Fibroblast of villous mesenchyme (primary cell): Measurements from ENCODE around the gene ARID1B. TPM values are rescaled to one million over a fixed set of nuclear protein-coding genes. Genes with fewer than 3 reads are reported as not detected.

Experiments used
- DNase-seq: peaks from one replicate; pipeline ENCODE4 v3.0.0-alpha.2; 2010; ENCODE audit warnings: low read depth
- H3K4me3 ChIP-seq: 2 replicates; pipeline ENCODE4 v1.5.1; 2011; ENCODE audit warnings: low read depth, mild to moderate bottlenecking, low read length
- total RNA-seq: library from RNA; depleted of rRNA; stranded (reverse); fragments of >200 nt; gene quantifications from 2 replicates; pipeline ENCODE4 v1.2.3, GENCODE V29; 2012
- TF ChIP-seq, protein P1 (sequence below): IDR thresholded peaks from 2 replicates; pipeline ENCODE4 v1.5.1; 2012; ENCODE audit warnings: low read depth, mild to moderate bottlenecking, low read length; ENCODE audit not compliant: insufficient read depth

The ARID1B gene
- total RNA-seq, 1 donor, result 41.0 TPM

DNA sequence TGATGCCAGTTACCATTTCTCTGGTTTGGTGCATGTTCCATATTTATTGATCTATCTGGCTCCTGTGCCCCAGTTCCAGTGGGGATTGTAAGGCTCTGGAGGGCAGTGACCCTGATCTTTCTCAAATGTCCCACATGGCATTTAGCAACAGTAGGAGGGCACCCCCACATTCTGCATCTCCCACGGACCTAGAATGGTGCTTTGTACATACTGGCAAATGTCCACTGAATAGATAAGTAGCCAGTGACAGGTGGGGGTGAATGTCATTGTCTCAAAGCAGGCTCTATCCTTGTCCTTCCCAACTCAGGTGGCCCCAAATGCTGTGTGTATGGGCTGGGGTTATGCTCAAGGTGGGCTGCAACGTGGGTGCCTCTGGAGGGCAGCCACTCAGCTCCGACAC lies 462.0 kb downstream of the ARID1B start:
- TF ChIP-seq, protein P1, sequence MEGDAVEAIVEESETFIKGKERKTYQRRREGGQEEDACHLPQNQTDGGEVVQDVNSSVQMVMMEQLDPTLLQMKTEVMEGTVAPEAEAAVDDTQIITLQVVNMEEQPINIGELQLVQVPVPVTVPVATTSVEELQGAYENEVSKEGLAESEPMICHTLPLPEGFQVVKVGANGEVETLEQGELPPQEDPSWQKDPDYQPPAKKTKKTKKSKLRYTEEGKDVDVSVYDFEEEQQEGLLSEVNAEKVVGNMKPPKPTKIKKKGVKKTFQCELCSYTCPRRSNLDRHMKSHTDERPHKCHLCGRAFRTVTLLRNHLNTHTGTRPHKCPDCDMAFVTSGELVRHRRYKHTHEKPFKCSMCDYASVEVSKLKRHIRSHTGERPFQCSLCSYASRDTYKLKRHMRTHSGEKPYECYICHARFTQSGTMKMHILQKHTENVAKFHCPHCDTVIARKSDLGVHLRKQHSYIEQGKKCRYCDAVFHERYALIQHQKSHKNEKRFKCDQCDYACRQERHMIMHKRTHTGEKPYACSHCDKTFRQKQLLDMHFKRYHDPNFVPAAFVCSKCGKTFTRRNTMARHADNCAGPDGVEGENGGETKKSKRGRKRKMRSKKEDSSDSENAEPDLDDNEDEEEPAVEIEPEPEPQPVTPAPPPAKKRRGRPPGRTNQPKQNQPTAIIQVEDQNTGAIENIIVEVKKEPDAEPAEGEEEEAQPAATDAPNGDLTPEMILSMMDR, result no peak
- DNase-seq, result no peak
- no peak overlapping the region for H3K4me3 ChIP-seq

DNA sequence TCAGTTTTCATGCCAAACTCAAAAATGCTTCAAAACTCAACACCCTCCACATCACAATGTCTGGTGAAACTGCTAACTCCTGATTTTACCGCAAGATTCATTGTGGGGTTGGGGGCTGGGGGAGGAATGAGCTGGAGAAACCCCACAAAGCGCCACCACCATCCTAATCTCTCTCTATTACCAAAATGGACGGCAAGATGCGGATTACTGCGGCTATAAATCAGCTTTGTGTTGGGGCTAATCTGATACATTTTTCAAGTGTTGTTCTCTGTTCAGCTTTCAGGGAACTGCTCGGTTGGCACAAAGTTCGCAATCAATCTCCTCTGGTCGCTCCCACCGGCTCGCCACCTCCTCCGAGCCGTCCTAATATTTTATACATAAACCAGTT lies 462.5 kb downstream of the ARID1B start:
- TF ChIP-seq, protein P1, result no peak
- DNase-seq, result no peak
- H3K4me3 ChIP-seq, result peak overlapping the region; percentile 40

DNA sequence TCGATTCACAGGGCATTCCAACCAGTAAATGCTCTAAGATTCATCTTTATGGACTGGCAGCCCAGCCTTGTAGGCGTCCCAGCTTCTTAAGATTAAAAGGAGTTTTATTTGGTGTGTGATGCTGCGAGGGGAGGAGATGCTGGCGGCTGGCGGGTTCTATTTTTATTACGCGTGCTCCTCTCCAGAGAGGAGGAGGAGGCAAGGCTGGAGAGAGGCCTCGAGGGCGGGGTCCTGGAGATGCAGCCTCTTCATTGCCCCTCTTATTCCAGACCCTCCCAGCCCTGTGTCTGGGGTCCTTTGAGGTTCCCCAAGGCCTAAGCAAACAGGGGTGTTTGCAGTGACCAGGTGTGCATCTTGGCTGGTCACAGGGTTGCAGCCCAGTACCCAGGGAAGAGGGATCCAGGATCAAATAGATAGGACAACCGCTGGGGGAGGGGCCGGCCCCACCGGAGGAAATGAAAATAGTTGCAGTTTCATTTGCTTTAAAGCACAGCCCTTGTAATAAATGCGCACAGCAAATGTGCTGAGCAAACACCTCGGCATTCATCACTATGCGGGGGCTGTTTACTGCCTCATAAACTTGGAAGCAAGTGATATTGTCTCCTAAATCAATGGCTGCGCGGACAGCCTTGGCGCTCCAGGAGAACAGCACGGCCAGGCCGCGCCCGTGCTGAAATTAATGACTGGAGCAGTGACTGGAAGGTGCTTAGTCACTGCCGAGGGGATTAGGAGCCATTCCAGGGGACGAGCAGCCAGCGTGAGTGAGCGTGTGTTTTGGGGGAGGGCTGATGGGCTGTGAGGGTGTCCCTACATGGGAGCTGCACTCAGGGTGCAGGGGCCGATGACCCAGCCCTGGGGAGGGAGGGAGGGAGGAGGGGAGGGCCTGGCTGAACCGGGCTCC lies 463.1 kb downstream of the ARID1B start:
- peak; percentile 58 for DNase-seq
- peak overlapping the region; percentile 40 for H3K4me3 ChIP-seq
- TF ChIP-seq, protein P1, result no peak

DNA sequence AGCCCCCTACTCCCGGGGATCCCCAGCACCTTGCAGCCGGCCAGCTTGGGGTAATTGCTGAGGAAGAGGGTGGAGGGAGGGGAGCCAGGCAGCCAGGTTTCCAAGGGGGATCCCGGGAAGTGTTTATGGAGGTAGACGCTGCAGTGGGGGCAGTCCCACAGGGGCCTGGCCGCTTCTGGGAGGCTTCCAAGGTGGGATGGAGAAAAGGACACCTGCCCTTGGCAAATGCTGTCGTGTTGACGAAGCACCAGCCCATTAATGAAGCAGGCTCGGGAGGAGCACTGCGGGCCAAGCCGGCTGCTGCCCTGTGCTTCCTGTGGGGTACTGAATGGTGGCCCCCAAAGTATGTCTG lies 463.8 kb downstream of the ARID1B start:
- no peak overlapping the region for H3K4me3 ChIP-seq
- TF ChIP-seq, protein P1, result no peak
- no peak for DNase-seq

DNA sequence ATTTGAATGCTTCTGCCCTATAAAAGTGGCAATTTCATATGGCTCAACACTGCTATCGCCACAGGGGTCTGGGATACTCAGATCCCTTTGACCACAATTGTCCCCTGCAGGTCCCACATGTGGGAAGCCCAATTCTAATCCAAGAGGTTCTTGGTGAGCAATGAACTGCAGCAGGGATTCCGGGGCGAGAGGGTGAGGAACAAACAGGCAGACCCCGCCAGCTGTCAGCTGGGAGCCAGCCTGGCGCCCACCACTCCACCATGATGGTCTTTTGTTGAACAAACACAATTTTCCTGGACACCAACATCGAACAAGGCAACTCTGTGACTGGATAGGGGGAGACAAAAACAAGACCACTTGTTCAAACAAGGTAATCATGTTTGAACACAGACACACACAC lies 465.6 kb downstream of the ARID1B start:
- TF ChIP-seq, protein P1, result no peak
- no peak overlapping the region for H3K4me3 ChIP-seq
- no peak for DNase-seq

DNA sequence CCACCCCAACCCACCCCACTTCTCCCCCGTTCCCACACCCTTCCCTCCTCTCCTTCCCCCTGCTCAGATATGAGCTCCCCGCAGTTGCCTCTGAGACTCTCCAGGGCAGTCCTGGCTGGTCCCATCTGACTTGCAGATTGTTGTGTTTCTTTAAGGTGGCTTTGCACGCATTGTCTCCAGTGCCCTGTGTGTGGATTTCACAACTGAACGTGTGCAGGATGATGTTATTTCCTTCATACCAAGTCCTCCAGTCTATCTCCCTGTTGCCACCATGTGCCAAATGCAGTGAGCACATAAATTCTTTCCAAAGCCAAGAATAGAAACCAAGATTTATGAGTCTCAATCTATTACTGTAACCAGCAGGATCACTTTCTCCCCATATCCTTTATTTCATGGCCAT lies 467.0 kb downstream of the ARID1B start:
- peak; percentile 81 for DNase-seq
- H3K4me3 ChIP-seq, result no peak overlapping the region
- TF ChIP-seq, protein P1, result no peak
